GM12891 (cell line): ENCODE results near the gene ACER3.

ENCODE experiments used
- PAX5 ChIP-seq: IDR thresholded peaks from 2 replicates; pipeline ENCODE4 v1.6.1; 2011; ENCODE audit warnings: low read length, moderate library complexity, mild to moderate bottlenecking; ENCODE audit not compliant: insufficient read depth, severe bottlenecking
- POLR2A ChIP-seq: IDR thresholded peaks from 2 replicates; pipeline ENCODE4 v1.6.1; 2011; ENCODE audit warnings: low read depth, low read length, control low read depth
- TAF1 ChIP-seq: IDR thresholded peaks from 2 replicates; pipeline ENCODE4 v1.6.1; 2011; ENCODE audit warnings: low read depth, low read length, control low read depth

DNA sequence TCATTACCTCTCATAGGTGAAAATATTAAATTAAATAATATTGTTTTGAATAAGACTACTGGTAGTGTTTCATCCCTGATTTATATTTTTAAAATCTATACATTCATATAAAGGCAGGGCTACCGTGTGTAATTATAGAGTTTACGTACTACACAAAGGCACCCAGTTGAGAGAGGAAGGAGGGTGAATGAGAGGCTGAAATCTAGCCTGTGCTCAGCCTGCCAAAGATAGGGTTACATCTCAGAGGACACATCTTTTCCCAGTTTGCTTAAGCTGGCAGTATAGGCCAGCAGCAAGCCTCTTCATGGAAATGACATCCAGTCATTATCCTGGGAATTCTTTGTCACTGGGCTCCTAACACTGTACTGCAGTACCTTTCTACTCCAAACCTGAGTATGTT lies 166.0 kb downstream of the ACER3 start:
- no peak for TF ChIP-seq POLR2A
- no peak for TF ChIP-seq PAX5
- TF ChIP-seq TAF1 = no peak
